ENCODE data around the gene VWA5A. TPM values are rescaled to one million over a fixed set of nuclear protein-coding genes. Genes with fewer than 3 reads are reported as not detected.

Gene VWA5A
- total and polyA plus RNA-seq, 10 donors: 6.7 to 15.4 (median 11.7) TPM

- TF ChIP-seq POLR2A (IDR thresholded peaks at IDR 0.05): no peak
- Histone ChIP-seq H3K4me3 (no peak overlapping the region), H3K9me3 (no peaks in the 10 kb centered on the region), H3K27me3 (replicated peaks in 1 of 7) (no peaks in the 10 kb centered on the region), H3K36me3 (no peaks in the 10 kb centered on the region), H3K4me1 (no peaks in the 10 kb centered on the region), H3K27ac (no peak overlapping the region)
- intact Hi-C loops (cut with DNase I; ENCODE audit: low total_unique reads): no loop called here
- WGBS, 5 donors: 37 to 80% (median 51%) methylated on average over 1 of the region's 1 CpG
- no peak for DNase-seq
These were observed 64.1 kb downstream of the VWA5A start for GRCh38 chr11:124179310-124179709.

DNA sequence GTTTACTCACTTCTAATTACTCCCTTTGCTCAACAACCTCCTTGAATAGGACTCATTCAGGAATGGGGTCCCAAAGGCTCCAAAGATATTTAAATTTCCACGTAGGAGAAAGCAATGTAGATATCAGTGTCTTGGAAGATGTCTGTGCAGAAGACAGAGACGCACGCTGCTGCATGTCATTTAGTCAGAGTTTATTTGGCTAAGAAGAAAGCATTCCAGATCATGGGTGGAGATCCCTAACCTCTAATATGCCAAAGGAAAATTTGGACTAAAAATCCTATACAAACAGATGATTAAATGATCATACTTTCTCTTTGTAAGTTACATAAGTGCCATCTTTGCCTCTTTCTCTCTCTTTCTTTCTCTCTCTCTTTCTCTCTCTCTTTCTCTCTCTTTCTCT, 67.8 kb downstream of the VWA5A start, which contains the start of gene OR10D3:
OR10D3 (plus strand) TSS at position 278 of the 400 bp plus-strand sequence. CDS start 1,925 bp downstream, outside the sequence.
- Histone ChIP-seq H3K4me3 (no peak within 1 kb of the TSS), H3K27me3 (replicated peaks in 1 of 7) (no peaks in the 10 kb centered on the region), H3K27ac (no peak within 1 kb of the TSS), H3K4me1 (no peaks in the 10 kb centered on the region), H3K9me3 (no peaks in the 10 kb centered on the region), H3K36me3 (no peaks in the 10 kb centered on the region)
- intact Hi-C loops (cut with DNase I; ENCODE audit: low total_unique reads): no loop called here
- TF ChIP-seq, protein P1, sequence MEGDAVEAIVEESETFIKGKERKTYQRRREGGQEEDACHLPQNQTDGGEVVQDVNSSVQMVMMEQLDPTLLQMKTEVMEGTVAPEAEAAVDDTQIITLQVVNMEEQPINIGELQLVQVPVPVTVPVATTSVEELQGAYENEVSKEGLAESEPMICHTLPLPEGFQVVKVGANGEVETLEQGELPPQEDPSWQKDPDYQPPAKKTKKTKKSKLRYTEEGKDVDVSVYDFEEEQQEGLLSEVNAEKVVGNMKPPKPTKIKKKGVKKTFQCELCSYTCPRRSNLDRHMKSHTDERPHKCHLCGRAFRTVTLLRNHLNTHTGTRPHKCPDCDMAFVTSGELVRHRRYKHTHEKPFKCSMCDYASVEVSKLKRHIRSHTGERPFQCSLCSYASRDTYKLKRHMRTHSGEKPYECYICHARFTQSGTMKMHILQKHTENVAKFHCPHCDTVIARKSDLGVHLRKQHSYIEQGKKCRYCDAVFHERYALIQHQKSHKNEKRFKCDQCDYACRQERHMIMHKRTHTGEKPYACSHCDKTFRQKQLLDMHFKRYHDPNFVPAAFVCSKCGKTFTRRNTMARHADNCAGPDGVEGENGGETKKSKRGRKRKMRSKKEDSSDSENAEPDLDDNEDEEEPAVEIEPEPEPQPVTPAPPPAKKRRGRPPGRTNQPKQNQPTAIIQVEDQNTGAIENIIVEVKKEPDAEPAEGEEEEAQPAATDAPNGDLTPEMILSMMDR (IDR thresholded peaks at IDR 0.05 in 8 of 11, conservative IDR thresholded peaks at IDR 0.05 in 3 of 11): no peak
- TF ChIP-seq POLR2A (IDR thresholded peaks at IDR 0.05): no peak
- TF ChIP-seq POLR2AphosphoS5 (IDR thresholded peaks at IDR 0.05): no peak
- 47 to 69% (median 53%) methylated on average over 3 of the region's 3 CpGs for WGBS, 5 donors
- DNase-seq: no peak

DNA sequence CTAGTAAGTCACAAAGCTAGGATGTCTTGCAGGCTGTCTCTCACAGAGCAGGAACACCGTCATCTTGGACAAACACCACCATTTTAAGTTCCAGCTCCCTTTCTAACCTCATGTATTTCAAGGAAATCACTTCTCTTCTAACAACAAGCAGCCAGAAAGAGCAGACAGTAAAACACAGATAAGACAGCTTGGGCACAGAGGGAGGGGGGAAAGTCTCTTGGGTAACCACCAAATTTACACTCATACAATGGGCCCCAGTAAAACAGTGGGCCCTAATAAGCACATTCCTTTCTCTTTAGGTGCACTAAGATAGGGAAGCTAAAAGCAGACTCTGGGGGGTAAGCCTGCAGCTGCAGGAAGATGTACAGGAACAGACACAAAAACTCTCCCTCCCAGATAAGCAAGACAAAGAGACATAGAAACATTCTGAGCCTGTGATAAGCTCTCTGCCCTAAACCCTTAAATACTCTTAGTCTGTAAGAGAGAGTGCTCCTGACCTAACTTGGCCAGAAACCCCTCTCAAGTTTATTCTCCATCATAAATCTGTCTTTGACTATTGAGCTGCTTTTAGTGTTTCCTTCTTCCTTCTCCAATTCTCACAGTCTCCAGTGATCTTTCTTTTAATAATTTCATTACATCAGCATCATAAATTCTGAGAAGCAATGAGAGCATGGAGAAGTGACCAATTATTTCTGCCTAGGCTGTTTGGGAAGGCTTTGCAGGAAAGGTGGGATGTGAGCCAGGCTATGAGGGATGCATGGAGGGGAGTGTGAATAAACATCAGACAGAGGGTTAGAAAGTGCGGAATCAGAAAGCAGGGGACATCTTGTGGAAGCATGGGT, 75.3 kb downstream of the VWA5A start:
- intact Hi-C loops (cut with DNase I; ENCODE audit: low total_unique reads): loop anchor here (5.0 kb wide), 1 partner anchor 113 kb away; no protein-coding TSS in a partner anchor
- TF ChIP-seq POLR2A (IDR thresholded peaks at IDR 0.05) (no peak), POLR2AphosphoS5 (IDR thresholded peaks at IDR 0.05) (no peak)
- TF ChIP-seq, protein P1 (IDR thresholded peaks at IDR 0.05 in 8 of 11, conservative IDR thresholded peaks at IDR 0.05 in 3 of 11): no peak
- H3K4me3 ChIP-seq: no peak overlapping the region
- no peak for DNase-seq
- H3K27ac ChIP-seq: no peak overlapping the region
- no peaks in the 10 kb centered on the region for H3K9me3 ChIP-seq
- H3K36me3 ChIP-seq: no peaks in the 10 kb centered on the region
- no peaks in the 10 kb centered on the region for H3K27me3 ChIP-seq (replicated peaks in 1 of 7)
- peaks cover 0 to 6% (median 0%) of the 10 kb centered on the region in 6 donors for H3K4me1 ChIP-seq
- WGBS, 5 donors: 83 to 92% (median 86%) methylated on average over 2 of the region's 2 CpGs

- intact Hi-C loops (cut with DNase I; ENCODE audit: low total_unique reads): loop anchor here (5.0 kb wide), 1 partner anchor 116 kb away; no protein-coding TSS in a partner anchor
- Histone ChIP-seq H3K4me3 (no peak overlapping the region), H3K27ac (peak overlapping the region in 4 of 8 donors; percentile 12 to 48 (median 22)), H3K4me1 (peaks cover 0 to 6% (median 0%) of the 10 kb centered on the region in 6 donors), H3K9me3 (no peaks in the 10 kb centered on the region), H3K36me3 (no peaks in the 10 kb centered on the region), H3K27me3 (replicated peaks in 1 of 7) (peaks cover 0 to 2% (median 0%) of the 10 kb centered on the region in 7 donors)
- no peak for DNase-seq
- 61 to 69% (median 65%) methylated on average over 6 of the region's 6 CpGs for WGBS, 5 donors
- no peak for TF ChIP-seq POLR2AphosphoS5 (IDR thresholded peaks at IDR 0.05)
- no peak for TF ChIP-seq POLR2A (IDR thresholded peaks at IDR 0.05)
- TF ChIP-seq, protein P1 (IDR thresholded peaks at IDR 0.05 in 8 of 11, conservative IDR thresholded peaks at IDR 0.05 in 3 of 11): no peak
These were observed 78.2 kb downstream of the VWA5A start for GRCh38 chr11:124193221-124194010.
